Mesenchymal stem cell (in vitro differentiated cells and primary cell): Measurements from ENCODE around the gene RBM18.

ENCODE experiments used
- DNase-seq: peaks from one replicate; pipeline ENCODE4 v3.0.0-alpha.2; 2013
- H2AFZ ChIP-seq: one replicate; pipeline ENCODE4 v1.6.1; 2013; ENCODE audit warnings: low read depth, mild to moderate bottlenecking, control low read depth, inconsistent platforms, low read length, moderate library complexity
- H2AK5ac ChIP-seq: 2 replicates; pipeline ENCODE4 v1.6.1; 2013; ENCODE audit warnings: low read length, moderate library complexity, mild to moderate bottlenecking, inconsistent platforms; ENCODE audit not compliant: severe bottlenecking
- H2BK120ac ChIP-seq: one replicate; pipeline ENCODE4 v1.6.1; 2013; ENCODE audit warnings: low read depth, mild to moderate bottlenecking, inconsistent platforms, low read length, moderate library complexity
- H2BK12ac ChIP-seq, 2 experiments: one replicate each; pipeline ENCODE4 v1.6.1; 2013; ENCODE audit warnings: inconsistent platforms in 2 of 2, low read length in 2 of 2, mild to moderate bottlenecking in 2 of 2, moderate library complexity in 2 of 2, control low read depth in 1 of 2
- H2BK15ac ChIP-seq: one replicate; pipeline ENCODE4 v1.6.1; 2013; ENCODE audit warnings: mild to moderate bottlenecking, low read depth, inconsistent platforms; ENCODE audit not compliant: poor library complexity, severe bottlenecking
- H2BK5ac ChIP-seq: 2 replicates; pipeline ENCODE4 v1.6.1; 2013; ENCODE audit warnings: low read depth, mild to moderate bottlenecking, low read length, control low read depth, inconsistent platforms; ENCODE audit not compliant: poor library complexity, severe bottlenecking
- H3K14ac ChIP-seq, 2 experiments: one replicate each; pipeline ENCODE4 v1.6.1; 2013; ENCODE audit warnings: inconsistent platforms in 2 of 2, low read length in 2 of 2, control low read depth in 1 of 2, mild to moderate bottlenecking in 1 of 2, moderate library complexity in 1 of 2
- H3K18ac ChIP-seq, 2 experiments: one replicate each; pipeline ENCODE4 v1.6.1; 2013; ENCODE audit warnings: inconsistent platforms in 2 of 2, low read length in 2 of 2, control low read depth in 1 of 2, low read depth in 1 of 2, mild to moderate bottlenecking in 1 of 2
- H3K23ac ChIP-seq, 2 experiments: one replicate each; pipeline ENCODE4 v1.6.1; 2013; ENCODE audit warnings: inconsistent platforms in 2 of 2, low read length in 2 of 2, mild to moderate bottlenecking in 2 of 2, moderate library complexity in 2 of 2, control low read depth in 1 of 2
- H3K27ac ChIP-seq: 2 replicates; pipeline ENCODE4 v1.5.1; 2013; ENCODE audit warnings: mild to moderate bottlenecking, moderate library complexity, low read length, control low read depth, inconsistent platforms; ENCODE audit not compliant: poor library complexity, severe bottlenecking
- H3K27me3 ChIP-seq, 2 experiments: 2 replicates each; pipeline versions ENCODE4 v1.6.1 to v1.7.0; 2013; ENCODE audit warnings: low read length in 2 of 2, mild to moderate bottlenecking in 2 of 2, moderate library complexity in 2 of 2, control low read depth in 1 of 2, inconsistent platforms in 1 of 2; ENCODE audit not compliant: control insufficient read depth in 1 of 2, insufficient read depth in 1 of 2
- H3K36me3 ChIP-seq, 2 experiments: 2 replicates each; pipeline versions ENCODE4 v1.6.1 to v1.7.0; 2013; ENCODE audit warnings: low read length in 2 of 2, control low read depth in 1 of 2, inconsistent platforms in 1 of 2, low read depth in 1 of 2, mild to moderate bottlenecking in 1 of 2; ENCODE audit not compliant: insufficient read depth in 2 of 2, control insufficient read depth in 1 of 2
- H3K4ac ChIP-seq, 2 experiments: one replicate each; pipeline ENCODE4 v1.6.1; 2013; ENCODE audit warnings: inconsistent platforms in 2 of 2, low read length in 2 of 2, mild to moderate bottlenecking in 2 of 2, moderate library complexity in 2 of 2, control low read depth in 1 of 2, low read depth in 1 of 2
- H3K4me1 ChIP-seq: 2 replicates; pipeline ENCODE4 v1.6.1; 2013; ENCODE audit warnings: low read depth, low read length, control low read depth; ENCODE audit not compliant: control insufficient read depth, insufficient read depth
- H3K4me2 ChIP-seq: 2 replicates; pipeline ENCODE4 v1.6.1; 2013; ENCODE audit warnings: low read length, mild to moderate bottlenecking, inconsistent platforms; ENCODE audit not compliant: poor library complexity, severe bottlenecking
- H3K4me3 ChIP-seq, 2 experiments: 2 replicates each; pipeline versions ENCODE4 v1.5.1 to v1.7.0; 2013; ENCODE audit warnings: low read length in 2 of 2, mild to moderate bottlenecking in 2 of 2, control low read depth in 1 of 2, low read depth in 1 of 2; ENCODE audit not compliant: insufficient read depth in 1 of 2
- H3K79me1 ChIP-seq: replicated peaks from 2 replicates; pipeline ENCODE4 v1.6.1; 2013; ENCODE audit warnings: mild to moderate bottlenecking, control low read depth, low read length, inconsistent platforms; ENCODE audit not compliant: poor library complexity, severe bottlenecking
- H3K9ac ChIP-seq: 2 replicates; pipeline ENCODE4 v1.7.0; 2013; ENCODE audit warnings: mild to moderate bottlenecking, low read length, moderate library complexity
- H3K9me3 ChIP-seq: 2 replicates; pipeline ENCODE4 v1.7.0; 2013; ENCODE audit warnings: mild to moderate bottlenecking, low read length; ENCODE audit not compliant: control insufficient read depth
- H4K8ac ChIP-seq: one replicate; pipeline ENCODE4 v1.6.1; 2013; ENCODE audit warnings: inconsistent platforms, mild to moderate bottlenecking, low read length, moderate library complexity
- H4K91ac ChIP-seq: one replicate; pipeline ENCODE4 v1.6.1; 2013; ENCODE audit warnings: mild to moderate bottlenecking, low read length, inconsistent platforms
- WGBS: methylation state at CpG from one replicate; pipeline ENCODE4 v1.1.7; 2013; ENCODE audit warnings: mixed read lengths; 5-methylcytosine and 5-hydroxymethylcytosine counted together

The RBM18 gene

DNA sequence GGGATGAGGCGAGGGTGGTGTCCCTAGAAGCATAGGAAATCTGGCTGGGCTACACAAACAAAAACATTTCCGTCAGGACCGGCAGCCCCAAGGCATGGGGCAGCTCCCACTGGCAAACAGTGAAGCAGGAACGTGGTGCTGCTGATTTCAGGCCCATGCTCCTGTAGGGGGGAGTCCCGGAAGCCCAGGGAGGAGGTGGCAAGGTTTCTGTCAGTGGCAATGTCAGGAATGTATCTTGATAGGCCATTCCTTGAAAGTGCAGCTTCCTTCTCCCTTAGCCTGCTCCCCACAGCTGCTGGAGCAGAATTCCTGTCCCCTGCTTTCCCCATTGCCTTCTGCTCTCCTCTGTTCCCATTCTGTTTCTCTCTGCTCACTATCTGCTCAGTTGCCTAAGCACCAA, 42.4 kb upstream of the RBM18 start:
- Histone ChIP-seq H3K9me3 (no peaks in the 10 kb centered on the region), H4K8ac (peak overlapping the region; percentile 66), H3K4me2 (no peak overlapping the region), H3K4me3 (no peak overlapping the region), H3K79me1 (peaks cover 7% of the 10 kb centered on the region), H2BK15ac (no peak overlapping the region), H2BK120ac (peak overlapping the region; percentile 42), H3K27me3 (no peaks in the 10 kb centered on the region), H2BK5ac (no peak overlapping the region), H3K4me1 (peaks cover 20% of the 10 kb centered on the region), H2BK12ac (peak overlapping the region; percentile 49 to 51), H3K9ac (no peak overlapping the region), H3K4ac (no peak overlapping the region), H3K23ac (no peak overlapping the region), H4K91ac (peak overlapping the region; percentile 35), H3K14ac (peak overlapping the region in 1 of 2 experiments; percentile 73), H3K18ac (peak overlapping the region in 1 of 2 experiments; percentile 40), H3K27ac (peak overlapping the region; percentile 18), H2AK5ac (peak overlapping the region; percentile 30), H2AFZ (no peak overlapping the region), H3K36me3 (peaks cover 3 to 76% of the 10 kb centered on the region in 2 experiments)
- 81% methylated on average over 5 of the region's 5 CpGs for WGBS
- DNase-seq, result peak; percentile 23

DNA sequence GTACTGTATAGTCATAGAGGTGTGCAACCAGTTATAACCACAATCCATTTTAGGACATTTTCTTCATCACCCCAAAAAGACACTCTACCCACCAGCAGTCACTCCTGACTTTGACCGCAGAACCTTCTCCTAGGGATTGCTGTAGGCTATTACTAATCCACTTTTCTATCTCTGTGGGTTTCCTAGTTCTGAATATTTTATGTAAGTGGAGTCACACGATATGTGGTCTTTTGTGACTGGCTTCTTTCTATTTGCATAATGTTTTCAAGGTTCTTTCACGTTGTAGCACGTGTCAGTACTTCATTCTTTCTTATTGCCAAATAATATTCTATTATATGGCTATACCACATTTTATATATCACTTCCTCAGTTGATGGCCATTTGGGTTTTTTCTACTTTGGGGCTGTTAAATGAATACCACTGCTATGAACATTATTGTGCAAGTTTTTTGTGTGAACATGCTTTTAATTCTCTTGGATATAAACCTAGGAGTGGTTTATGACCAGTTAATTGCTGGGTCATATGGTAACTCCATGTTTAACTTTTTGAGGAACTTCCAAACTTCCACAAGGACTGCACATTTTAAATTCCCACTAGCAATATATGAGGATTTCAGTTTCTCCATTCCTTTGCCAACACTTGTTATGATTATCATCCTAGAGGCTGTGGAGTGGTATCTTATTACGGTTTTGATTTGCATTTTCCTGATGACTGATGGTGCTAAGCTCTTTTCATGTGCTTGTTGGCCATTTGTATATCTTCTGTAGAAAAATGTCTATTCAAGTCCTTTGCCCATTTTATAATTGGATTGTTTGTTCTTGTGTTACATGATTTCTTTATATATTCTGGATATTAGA, 37.8 kb upstream of the RBM18 start:
- Histone ChIP-seq H2AFZ (no peak overlapping the region), H2BK15ac (no peak overlapping the region), H3K14ac (no peak overlapping the region), H2BK5ac (no peak overlapping the region), H3K4me1 (peaks cover 14% of the 10 kb centered on the region), H3K36me3 (peaks cover 9 to 67% of the 10 kb centered on the region in 2 experiments), H3K27ac (no peak overlapping the region), H4K91ac (no peak overlapping the region), H3K23ac (no peak overlapping the region), H3K79me1 (peaks cover 19% of the 10 kb centered on the region), H3K27me3 (no peaks in the 10 kb centered on the region), H2AK5ac (no peak overlapping the region), H3K9me3 (no peaks in the 10 kb centered on the region), H2BK120ac (no peak overlapping the region), H3K4ac (no peak overlapping the region), H3K9ac (no peak overlapping the region), H4K8ac (no peak overlapping the region), H3K4me3 (no peak overlapping the region), H2BK12ac (no peak overlapping the region), H3K18ac (no peak overlapping the region), H3K4me2 (no peak overlapping the region)
- 60% methylated on average over 1 of the region's 5 CpGs for WGBS
- no peak for DNase-seq

DNA sequence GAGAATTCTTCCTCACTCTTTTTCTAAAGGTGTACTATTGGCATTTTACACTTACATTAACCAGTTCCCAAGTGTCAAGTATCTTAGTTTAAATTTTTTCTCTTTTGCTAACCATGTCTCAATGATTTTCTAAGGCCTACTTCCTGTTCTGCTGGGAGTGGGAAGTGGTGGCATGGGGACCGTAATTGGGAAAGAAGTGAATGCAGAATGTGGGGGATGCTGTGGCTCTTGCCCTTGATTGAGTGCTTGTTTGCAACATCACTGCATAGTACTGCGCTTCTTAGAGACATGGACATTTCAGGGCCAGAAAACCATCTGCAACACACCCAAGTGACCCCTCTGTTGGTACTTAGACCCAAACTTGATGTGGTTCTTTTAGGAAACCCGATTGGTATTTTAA, 32.9 kb upstream of the RBM18 start:
- Histone ChIP-seq H3K14ac (no peak overlapping the region), H3K4me1 (no peaks in the 10 kb centered on the region)
- 94% methylated on average over 2 of the region's 3 CpGs for WGBS

DNA sequence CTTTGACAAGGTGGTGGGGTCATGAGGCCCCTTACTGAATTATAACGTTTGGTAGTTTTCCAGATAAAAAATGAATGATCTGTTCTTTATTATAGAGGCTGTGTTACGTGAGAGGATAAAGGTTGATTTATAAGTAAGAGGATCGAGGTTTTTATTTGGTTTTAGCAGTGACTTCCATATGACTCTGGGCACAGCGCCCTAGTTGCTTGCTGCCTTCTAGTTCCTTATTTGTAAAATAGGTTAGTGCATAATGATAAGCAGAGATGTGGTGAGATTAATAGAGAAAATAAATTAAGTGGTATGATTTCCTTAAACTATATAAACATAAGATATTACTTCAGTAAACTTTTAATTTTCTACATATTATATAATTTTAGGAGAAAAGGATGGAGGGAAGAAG, 29.9 kb upstream of the RBM18 start:
- Histone ChIP-seq H3K4ac (no peak overlapping the region), H3K9me3 (no peaks in the 10 kb centered on the region), H3K36me3 (peaks cover 8 to 76% of the 10 kb centered on the region in 2 experiments), H2BK5ac (no peak overlapping the region), H4K8ac (no peak overlapping the region), H3K27me3 (no peaks in the 10 kb centered on the region), H3K4me2 (no peak overlapping the region), H2BK15ac (no peak overlapping the region), H3K27ac (no peak overlapping the region), H3K18ac (no peak overlapping the region), H3K14ac (no peak overlapping the region), H4K91ac (no peak overlapping the region), H2BK12ac (no peak overlapping the region), H2BK120ac (no peak overlapping the region), H3K4me3 (no peak overlapping the region), H2AFZ (no peak overlapping the region), H2AK5ac (no peak overlapping the region), H3K4me1 (no peaks in the 10 kb centered on the region), H3K9ac (no peak overlapping the region), H3K23ac (no peak overlapping the region), H3K79me1 (peaks cover 26% of the 10 kb centered on the region)
- no peak for DNase-seq
- WGBS, result 95% methylated on average over 4 of the region's 4 CpGs

More for the DNA sequence above, 32.9 kb upstream of the RBM18 start:
- Histone ChIP-seq H4K8ac (no peak overlapping the region), H3K4me2 (no peak overlapping the region), H2AFZ (no peak overlapping the region), H3K36me3 (peaks cover 11 to 71% of the 10 kb centered on the region in 2 experiments), H3K27ac (no peak overlapping the region), H2BK120ac (no peak overlapping the region), H3K27me3 (no peaks in the 10 kb centered on the region), H2AK5ac (no peak overlapping the region), H3K79me1 (peaks cover 26% of the 10 kb centered on the region), H3K23ac (peak overlapping the region in 1 of 2 experiments; percentile 59), H3K18ac (no peak overlapping the region), H4K91ac (no peak overlapping the region), H3K9ac (no peak overlapping the region), H3K9me3 (no peaks in the 10 kb centered on the region), H3K4ac (no peak overlapping the region), H2BK5ac (no peak overlapping the region), H3K4me3 (no peak overlapping the region), H2BK15ac (no peak overlapping the region), H2BK12ac (no peak overlapping the region)
- no peak for DNase-seq
